LHCN-M2 (cell line): ENCODE data around the gene UBE2Z. TPM values are rescaled to one million over a fixed set of nuclear protein-coding genes. Genes with fewer than 3 reads are reported as not detected.
"Not testable (repeated sequence)": the region's sequence is repeated elsewhere in the genome, so short reads cannot be mapped to it uniquely, and the experiment has no call there.

Experiments
- DNase-seq: peaks from one replicate; pipeline ENCODE4 v3.0.0-alpha.2; 2012; ENCODE audit warnings: low read depth
- polyA plus RNA-seq: library from polyadenylated mRNA; unstranded; fragments of >200 nt; gene quantifications from one replicate; pipeline ENCODE4 v1.2.1, GENCODE V29; 2012; ENCODE audit warnings: missing spikeins
- total RNA-seq: library from RNA; depleted of rRNA; stranded (reverse); fragments of >200 nt; gene quantifications from 2 replicates; pipeline ENCODE4 v1.2.3, GENCODE V29; 2014; rRNA removed

UBE2Z gene
- 108 and 111 TPM in 2 replicates for total RNA-seq
- polyA plus RNA-seq: 99.3 TPM

DNA sequence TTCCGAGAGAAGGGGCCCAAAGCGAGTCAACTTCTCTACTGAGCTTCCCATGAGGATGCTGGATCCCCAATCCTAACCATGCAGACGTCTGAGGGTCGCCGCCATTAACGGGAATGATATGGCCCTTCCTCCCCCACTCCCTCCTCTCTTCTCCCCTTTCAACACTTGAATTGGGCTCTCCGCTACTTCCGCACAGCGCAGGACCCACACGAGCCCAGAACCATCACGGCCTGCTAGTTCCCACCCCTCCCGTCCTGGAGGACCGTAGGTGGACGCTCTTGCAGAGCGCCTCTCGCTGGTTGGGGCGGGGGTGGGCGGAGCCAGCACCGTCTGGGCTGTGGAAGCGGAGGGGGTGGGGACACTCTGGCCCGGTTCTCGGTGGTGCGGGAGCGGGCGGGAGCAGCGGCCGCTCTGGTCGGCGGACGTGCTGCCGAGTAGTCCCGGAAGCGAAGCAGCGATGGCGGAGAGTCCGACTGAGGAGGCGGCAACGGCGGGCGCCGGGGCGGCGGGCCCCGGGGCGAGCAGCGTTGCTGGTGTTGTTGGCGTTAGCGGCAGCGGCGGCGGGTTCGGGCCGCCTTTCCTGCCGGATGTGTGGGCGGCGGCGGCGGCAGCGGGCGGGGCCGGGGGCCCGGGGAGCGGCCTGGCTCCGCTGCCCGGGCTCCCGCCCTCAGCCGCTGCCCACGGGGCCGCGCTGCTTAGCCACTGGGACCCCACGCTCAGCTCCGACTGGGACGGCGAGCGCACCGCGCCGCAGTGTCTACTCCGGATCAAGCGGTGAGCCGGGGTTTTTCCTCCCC lies at the start of gene UBE2Z:
TSS of gene UBE2Z (plus strand) at position 361 of the 797 bp plus-strand sequence. CDS start at position 458, 97 bp downstream.
- DNase-seq: peak; percentile 95

DNA sequence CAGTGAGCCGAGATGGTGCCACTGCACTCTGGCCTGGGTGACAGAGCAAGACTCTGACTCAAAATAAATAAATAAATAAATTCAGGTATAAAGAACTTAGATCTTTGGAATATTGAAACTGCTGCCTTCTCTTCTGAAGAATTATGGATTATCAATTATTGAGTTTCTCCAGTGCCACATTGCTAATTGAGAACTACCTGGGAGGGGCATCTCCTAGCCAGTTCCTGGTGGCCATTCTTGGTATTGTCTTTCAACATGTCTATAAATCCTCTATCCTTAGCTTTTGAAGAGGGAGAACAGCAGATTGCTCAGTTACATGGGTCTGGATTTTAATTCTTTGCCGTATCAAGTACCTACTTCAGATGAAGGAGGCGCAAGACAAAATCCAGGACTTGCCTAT lies 48.2 kb upstream of the UBE2Z start:
- no peak for DNase-seq

DNA sequence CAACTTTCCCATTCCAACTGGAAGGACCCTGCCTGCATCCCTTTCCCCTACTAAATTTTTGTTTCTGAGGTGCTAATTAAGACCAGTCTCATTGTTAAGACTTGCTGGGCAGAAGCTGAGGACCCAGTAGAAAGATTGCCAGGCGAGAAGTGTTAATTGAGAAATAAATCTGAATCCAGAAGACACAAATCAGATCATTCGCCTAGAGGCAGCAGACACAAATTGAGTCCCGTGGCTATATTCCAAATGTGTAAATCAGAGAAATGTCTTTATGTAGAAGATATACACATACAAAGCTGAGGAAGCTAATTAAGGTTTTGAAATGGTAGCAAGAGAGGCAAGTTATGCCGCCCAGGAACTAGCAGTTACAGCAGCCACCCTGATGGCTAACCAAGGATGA lies 47.8 kb upstream of the UBE2Z start:
- no peak for DNase-seq

DNA sequence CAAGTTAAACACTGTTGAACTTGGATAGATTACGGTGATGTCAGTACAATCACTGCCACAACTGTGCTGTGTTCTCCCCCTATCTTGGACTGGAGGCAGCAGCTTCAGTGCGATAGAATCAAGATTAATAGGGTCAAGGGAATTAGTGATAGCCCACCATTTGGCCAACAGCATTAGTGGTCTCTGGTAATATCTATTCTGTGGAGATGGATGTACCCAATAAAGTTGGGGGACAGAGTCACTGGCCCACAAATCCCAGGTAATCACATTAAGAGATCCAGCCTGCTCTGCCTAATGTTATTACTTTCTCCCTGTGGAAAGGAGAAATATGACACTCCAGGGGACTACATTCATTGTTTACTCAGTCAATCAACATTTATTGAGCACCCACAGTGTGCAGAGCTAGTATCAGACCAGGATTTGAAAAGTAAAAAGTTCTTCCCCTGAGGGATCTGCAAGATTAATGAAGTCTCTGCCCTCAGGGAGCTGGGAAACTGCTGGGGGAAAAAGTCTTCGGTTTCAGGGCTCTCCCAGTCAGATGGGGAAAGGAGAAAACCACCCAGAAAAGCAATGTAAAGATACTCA lies 39.2 kb upstream of the UBE2Z start:
- DNase-seq: no peak

- DNase-seq: no peak
These were observed 38.3 kb upstream of the UBE2Z start for GRCh38 chr17:48869821-48870318.

GRCh38 chr17:48871035-48871550 lies 37.1 kb upstream of the UBE2Z start:
- no peak for DNase-seq

GRCh38 chr17:48871551-48872351 lies 36.5 kb upstream of the UBE2Z start:
- DNase-seq: no peak

DNA sequence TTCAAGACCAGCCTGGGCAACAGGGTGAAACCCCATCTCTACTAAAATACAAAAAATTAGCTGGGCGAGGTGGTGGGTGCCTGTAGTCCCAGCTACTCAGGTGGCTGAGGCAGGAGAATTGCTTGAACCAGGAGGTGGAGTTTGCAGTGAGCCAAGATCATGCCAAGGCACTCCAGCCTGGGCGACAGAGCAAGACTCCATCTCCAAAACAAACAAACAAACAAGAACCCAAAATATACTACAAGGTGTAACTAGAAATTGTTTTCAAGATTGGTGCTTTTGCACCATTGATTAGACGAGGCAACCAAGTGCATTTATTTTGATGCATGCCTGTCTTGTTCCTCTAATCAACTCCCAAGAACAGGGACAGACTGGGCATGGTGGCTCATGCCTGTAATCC lies 35.8 kb upstream of the UBE2Z start:
- DNase-seq: not testable (repeated sequence)

- DNase-seq: no peak
These were observed 35.0 kb upstream of the UBE2Z start for GRCh38 chr17:48873209-48873608.

DNA sequence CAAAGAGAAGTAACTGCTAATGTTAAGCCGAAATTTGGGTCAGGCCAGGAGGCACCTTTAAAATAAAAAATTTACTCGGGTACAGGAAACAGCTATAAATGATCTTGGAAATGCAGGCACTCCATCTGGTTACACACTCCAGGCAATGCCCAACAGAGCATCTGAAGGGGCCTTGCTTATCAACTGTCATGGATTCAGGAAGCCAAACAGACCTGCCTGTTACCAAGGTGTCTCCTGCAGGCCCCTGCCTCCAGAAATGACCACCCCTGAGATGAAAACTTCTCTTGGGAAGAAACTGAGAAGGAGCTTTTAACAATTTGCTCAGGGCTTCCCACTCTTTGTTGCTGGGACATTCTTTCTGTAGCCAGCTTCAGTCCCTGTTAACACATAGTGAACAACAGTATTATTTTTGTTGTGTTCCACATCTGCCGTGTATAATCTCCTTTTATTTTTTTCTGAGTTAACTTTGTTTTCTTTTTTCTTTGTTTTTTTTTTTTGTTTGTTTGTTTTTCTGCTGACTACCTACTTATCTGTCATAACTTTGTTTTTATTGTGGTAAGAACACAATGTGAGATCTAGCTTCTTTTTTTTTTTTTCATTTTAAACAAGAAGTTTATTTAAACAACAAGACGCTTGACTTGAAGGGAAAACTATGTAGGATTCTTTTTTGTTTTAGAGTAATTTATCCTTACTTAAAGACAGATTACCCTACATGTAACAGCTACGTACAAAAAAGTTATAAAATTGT lies 34.3 kb upstream of the UBE2Z start:
- peak; percentile 8 for DNase-seq

DNA sequence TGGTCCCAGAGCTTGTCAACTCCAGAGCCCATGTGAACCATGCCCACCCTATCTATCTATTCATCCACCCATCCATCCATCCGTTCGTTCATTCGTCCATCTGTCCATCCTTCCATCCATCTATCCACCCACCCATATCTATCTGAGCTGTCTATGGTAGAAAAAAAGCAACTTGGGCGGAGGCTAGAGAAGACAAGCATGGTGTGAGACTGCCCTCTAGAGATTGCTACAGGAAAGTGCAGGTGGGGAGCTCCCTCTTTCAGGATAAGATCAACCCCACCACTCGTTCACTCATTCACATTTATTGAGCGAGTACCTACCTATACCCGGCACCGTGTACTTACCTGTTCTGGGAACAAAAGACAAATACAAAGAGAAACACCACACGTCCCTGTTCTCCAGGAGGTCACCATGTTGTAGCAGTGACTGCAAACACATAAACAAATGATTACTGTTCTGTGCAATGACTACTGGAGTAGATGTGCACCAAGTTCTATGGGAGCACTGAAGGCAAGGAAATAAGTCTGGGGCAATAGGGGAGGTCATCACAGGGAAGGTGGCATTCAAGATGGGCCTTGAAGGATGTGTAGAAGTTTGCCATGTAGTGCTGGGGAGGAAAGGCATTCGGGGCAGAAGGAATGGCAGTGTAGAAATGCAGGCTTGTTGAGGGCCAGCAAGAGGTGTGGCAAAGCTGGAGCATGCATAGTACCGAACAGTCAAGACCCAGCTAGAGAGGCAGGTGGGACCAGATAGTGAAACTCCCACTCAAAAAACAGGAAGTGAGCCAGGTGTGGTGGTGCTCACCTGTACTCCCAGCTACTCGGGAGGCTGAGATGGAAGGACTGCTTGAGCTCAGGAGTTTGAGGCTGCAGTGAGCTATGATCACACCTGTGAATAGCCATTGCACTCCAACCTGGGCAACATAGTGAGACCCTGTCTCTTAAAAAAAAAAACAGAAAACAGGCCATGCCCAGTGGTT lies 29.0 kb upstream of the UBE2Z start:
- DNase-seq: peak; percentile 59

DNA sequence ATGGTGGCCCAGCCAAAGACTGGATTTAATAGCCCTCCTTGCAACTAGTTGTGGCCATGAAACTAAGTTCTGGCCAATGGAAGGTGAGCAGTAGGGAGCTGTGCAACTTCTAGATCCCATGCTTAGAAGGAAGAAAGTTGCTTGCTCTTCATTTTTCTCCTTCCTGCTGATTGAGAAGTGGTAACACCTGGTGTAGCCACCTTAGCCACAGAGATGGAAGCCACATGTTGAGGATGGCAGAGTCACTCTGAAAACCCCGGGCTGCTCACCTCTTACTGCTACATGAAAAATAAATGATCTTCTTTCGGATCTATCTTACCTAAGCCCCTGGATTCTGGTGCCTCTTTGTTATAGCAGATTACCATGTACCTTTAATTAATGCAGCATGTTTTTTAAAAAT lies 25.9 kb upstream of the UBE2Z start:
- DNase-seq: no peak

- no peak for DNase-seq
These were observed 25.0 kb upstream of the UBE2Z start for GRCh38 chr17:48883171-48883570.

DNA sequence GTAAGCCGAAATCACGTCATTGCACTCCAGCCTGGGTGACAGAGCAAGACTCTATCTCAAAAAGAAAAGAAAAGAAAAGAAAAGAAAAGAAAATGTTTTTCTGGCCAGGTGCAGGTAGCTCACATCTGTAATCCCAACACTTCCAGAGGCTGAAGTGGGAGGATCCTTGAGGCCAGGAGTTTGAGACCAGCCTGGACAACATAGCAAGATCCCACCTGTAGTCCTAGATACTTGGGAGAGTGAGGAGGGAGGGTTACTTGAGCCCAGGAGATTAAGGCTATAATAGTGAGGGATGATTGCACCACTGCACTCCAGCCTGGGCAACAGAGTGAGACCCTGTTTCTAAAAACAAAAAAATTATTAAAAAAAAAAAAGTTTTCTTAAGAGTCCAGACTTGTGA lies 18.1 kb upstream of the UBE2Z start:
- DNase-seq: no peak

DNA sequence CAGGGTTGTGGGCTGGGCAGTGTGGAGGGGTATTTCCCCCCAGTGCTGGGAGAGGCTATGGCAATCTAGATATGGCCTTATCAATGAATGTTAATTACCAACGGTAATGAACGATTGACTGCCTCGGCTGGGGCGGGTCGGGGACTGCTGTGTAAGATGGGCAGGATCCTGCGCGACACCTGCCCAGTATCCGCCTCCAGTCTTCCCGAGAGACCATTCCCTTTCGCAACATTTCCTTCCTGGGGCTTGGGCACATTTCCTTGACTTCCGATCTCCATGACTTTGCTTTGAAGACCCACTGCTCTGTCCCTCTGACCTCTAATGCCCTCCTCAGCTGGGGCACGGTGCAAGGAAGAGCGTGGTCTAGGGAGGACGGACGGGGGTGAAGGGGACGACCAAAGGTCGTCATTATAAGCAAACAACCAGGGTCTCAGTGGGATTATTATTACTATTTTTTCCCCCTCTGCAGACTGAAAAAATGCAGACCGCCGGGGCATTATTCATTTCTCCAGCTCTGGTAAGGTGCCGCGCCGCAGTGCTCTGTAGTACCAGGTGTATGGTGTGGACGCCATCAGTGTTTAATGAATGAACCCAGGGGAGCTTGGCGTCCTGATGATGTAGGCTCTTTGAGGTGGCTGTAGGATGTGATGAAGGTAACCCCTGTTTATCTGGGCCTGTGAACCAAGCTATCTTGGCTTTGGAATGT lies 15.1 kb upstream of the UBE2Z start:
- no peak for DNase-seq

- no peak for DNase-seq
These were observed 14.3 kb upstream of the UBE2Z start for GRCh38 chr17:48893646-48894508.

GRCh38 chr17:48894886-48895285 lies 13.3 kb upstream of the UBE2Z start:
- no peak for DNase-seq

- no peak for DNase-seq
These were observed 7.0 kb upstream of the UBE2Z start for GRCh38 chr17:48901241-48901640.
